ENCODE measurements around the gene DNER. TPM values are rescaled to one million over a fixed set of nuclear protein-coding genes. Genes with fewer than 3 reads are reported as not detected.
"Not testable (repeated sequence)": the region's sequence is repeated elsewhere in the genome, so short reads cannot be mapped to it uniquely, and the experiment has no call there.

DNER gene
- polyA plus RNA-seq, 4 donors: 70.9 to 73.5 (median 72.1) TPM

GRCh38 chr2:229511524-229511923, 202.8 kb downstream of the DNER start:
- no peak for DNase-seq (ENCODE audit: low read depth in 4 of 4, low spot score in 3 of 4)

- DNase-seq (ENCODE audit: low read depth in 4 of 4, low spot score in 3 of 4): not testable (repeated sequence)
Measured at GRCh38 chr2:229506699-229507098, 207.7 kb downstream of the DNER start.

- DNase-seq (ENCODE audit: low read depth in 4 of 4, low spot score in 3 of 4): no peak
Measured at GRCh38 chr2:229501051-229501794, 213.1 kb downstream of the DNER start.

- no peak for DNase-seq (ENCODE audit: low read depth in 4 of 4, low spot score in 3 of 4)
Measured at GRCh38 chr2:229492034-229492433, 222.3 kb downstream of the DNER start.

- DNase-seq (ENCODE audit: low read depth in 4 of 4, low spot score in 3 of 4): no peak
Measured at GRCh38 chr2:229490167-229490566, 224.2 kb downstream of the DNER start.

- no peak for DNase-seq (ENCODE audit: low read depth in 4 of 4, low spot score in 3 of 4)
Measured at GRCh38 chr2:229489016-229489415, 225.3 kb downstream of the DNER start.

- DNase-seq (ENCODE audit: low read depth in 4 of 4, low spot score in 3 of 4): no peak
Measured at GRCh38 chr2:229488232-229488631, 226.1 kb downstream of the DNER start.

GRCh38 chr2:229486673-229487072, 227.7 kb downstream of the DNER start:
- no peak for DNase-seq (ENCODE audit: low read depth in 4 of 4, low spot score in 3 of 4)

- no peak for DNase-seq (ENCODE audit: low read depth in 4 of 4, low spot score in 3 of 4)
Measured at GRCh38 chr2:229485857-229486256, 228.5 kb downstream of the DNER start.

GRCh38 chr2:229477269-229477755, 237.0 kb downstream of the DNER start:
- no peak for DNase-seq (ENCODE audit: low read depth in 4 of 4, low spot score in 3 of 4)

GRCh38 chr2:229475778-229476177, 238.6 kb downstream of the DNER start:
- DNase-seq (ENCODE audit: low read depth in 4 of 4, low spot score in 3 of 4): no peak

GRCh38 chr2:229474125-229474524, 240.2 kb downstream of the DNER start:
- no peak for DNase-seq (ENCODE audit: low read depth in 4 of 4, low spot score in 3 of 4)

- no peak for DNase-seq (ENCODE audit: low read depth in 4 of 4, low spot score in 3 of 4)
Measured at GRCh38 chr2:229470781-229471180, 243.6 kb downstream of the DNER start.

GRCh38 chr2:229467783-229468182, 246.6 kb downstream of the DNER start:
- no peak for DNase-seq (ENCODE audit: low read depth in 4 of 4, low spot score in 3 of 4)

- DNase-seq (ENCODE audit: low read depth in 4 of 4, low spot score in 3 of 4): no peak
Measured at GRCh38 chr2:229463841-229464346, 250.5 kb downstream of the DNER start.

GRCh38 chr2:229462112-229462511, 252.2 kb downstream of the DNER start:
- DNase-seq (ENCODE audit: low read depth in 4 of 4, low spot score in 3 of 4): no peak

- no peak for DNase-seq (ENCODE audit: low read depth in 4 of 4, low spot score in 3 of 4)
Measured at GRCh38 chr2:229456091-229456490, 258.3 kb downstream of the DNER start.

GRCh38 chr2:229454934-229455631, 259.3 kb downstream of the DNER start:
- no peak for DNase-seq (ENCODE audit: low read depth in 4 of 4, low spot score in 3 of 4)

- DNase-seq (ENCODE audit: low read depth in 4 of 4, low spot score in 3 of 4): no peak
Measured at GRCh38 chr2:229453230-229453629, 261.1 kb downstream of the DNER start.

GRCh38 chr2:229451852-229452251, 262.5 kb downstream of the DNER start:
- DNase-seq (ENCODE audit: low read depth in 4 of 4, low spot score in 3 of 4): no peak

GRCh38 chr2:229447227-229447626, 267.1 kb downstream of the DNER start:
- no peak for DNase-seq (ENCODE audit: low read depth in 4 of 4, low spot score in 3 of 4)

- DNase-seq (ENCODE audit: low read depth in 4 of 4, low spot score in 3 of 4): no peak
Measured at GRCh38 chr2:229446350-229446749, 268.0 kb downstream of the DNER start.
